GM15510 (cell line): ENCODE measurements around the gene MZT2B.
"Not testable (repeated sequence)": the region's sequence is repeated elsewhere in the genome, so short reads cannot be mapped to it uniquely, and the experiment has no call there.

Experiments used
- POLR2A ChIP-seq: IDR thresholded peaks from 3 replicates; pipeline ENCODE4 v1.6.1; 2011; ENCODE audit warnings: borderline replicate concordance; ENCODE audit not compliant: insufficient read length; ENCODE audit errors: extremely low read depth

Gene MZT2B, protein sequence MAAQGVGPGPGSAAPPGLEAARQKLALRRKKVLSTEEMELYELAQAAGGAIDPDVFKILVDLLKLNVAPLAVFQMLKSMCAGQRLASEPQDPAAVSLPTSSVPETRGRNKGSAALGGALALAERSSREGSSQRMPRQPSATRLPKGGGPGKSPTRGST

DNA sequence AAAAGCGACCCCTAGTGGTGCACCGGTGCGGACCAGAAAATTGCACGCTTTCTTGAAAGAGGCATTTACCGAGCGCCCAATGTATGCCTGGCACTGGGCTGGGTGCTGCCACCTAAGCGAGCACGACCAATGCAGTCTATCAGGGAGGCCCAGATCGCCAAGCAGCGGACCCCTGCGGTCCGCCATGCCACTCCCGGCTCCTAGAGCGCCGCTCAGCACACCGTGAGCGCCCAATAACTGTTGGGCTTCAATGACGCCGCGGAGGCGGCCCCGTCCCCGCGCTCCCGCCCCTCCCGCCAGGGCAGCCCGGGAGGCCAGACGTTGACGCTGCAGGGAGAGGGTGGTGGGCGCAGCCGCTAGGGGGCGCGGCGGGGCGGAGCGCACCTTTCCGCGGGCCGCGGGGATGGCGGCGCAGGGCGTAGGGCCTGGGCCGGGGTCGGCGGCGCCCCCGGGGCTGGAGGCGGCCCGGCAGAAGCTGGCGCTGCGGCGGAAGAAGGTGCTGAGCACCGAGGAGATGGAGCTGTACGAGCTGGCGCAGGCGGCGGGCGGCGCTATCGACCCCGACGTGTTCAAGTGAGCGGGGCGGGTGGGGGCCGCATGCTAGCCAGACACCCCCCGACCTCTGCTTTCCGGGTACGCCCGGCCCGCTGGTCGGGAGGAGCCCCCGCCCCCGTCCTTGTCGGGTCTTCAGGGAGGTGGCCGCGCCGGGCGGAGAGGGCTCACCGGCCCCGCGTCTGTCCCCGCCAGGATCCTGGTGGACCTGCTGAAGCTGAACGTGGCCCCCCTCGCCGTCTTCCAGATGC lies at the start of gene MZT2B:
Gene MZT2B, plus strand, starts transcription at position 383 of the 803 bp plus-strand sequence. Its CDS starts 21 bp downstream, at position 404.
- peak; percentile 68 for TF ChIP-seq POLR2A

DNA sequence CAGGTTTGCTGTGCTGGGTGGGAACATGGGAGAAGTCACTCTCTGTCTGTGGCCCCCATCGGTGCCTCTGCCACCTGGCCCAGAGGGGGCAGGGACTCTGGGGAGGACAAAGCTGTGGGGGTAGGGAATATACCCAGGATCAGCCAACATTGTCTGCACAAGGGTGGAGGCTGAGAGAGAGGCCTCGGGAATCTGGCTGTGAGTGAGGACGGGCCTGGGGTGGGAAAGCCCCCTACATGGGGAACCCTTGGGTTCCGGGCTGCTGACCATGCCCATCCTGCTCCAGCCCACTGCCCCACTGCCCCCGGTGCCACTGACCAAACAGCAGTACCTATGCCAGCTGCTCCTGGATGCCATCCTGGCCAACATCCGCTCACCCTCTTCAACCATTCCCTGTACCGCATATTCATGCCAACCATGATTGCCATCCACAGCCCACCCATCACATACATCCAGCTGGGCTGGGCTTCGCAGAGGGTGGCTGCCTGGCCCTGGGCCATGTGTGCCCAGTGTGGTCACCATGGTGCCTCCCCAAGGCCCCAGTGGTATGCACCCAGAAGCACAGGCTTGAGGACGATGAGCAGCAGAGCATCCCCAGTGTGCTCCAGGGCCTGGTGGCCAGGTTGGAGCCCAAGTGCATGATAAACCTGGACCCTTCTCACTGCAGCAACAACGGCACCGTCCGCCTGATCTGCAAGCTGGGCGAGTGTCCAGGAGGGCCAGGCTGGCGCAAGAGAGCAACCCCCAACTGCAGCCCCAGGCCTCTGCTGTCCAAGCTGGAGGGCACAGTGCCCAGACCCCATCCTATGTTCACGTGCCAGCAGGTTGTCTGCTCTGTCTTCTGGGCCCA lies 46.1 kb upstream of the MZT2B start:
- TF ChIP-seq POLR2A, result no peak

DNA sequence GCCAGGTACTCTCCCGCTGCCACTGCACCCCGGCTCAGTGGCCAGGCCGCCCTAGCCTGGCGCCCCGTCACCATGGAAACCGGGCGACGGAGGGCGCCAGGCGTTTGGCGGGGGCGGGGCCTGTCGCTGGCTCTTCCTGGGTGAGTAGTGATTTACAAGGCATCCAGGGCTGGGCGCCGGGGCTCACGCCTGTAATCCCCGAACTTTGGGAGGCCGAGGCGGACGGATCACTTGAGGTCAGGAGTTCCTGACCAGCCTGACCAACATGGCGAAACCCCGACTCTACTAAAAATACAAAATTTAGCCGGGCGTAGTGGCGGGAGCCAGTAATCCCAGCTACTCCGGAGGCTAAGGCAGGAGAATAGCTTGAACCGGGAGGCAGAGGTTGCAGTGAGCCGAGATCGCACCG lies 37.1 kb upstream of the MZT2B start, which contains the start of gene CCDC74B:
Gene CCDC74B, minus strand, starts transcription at position 107 of the 409 bp plus-strand sequence. CDS start 116 bp downstream, outside the sequence.
- not testable (repeated sequence) for TF ChIP-seq POLR2A

DNA sequence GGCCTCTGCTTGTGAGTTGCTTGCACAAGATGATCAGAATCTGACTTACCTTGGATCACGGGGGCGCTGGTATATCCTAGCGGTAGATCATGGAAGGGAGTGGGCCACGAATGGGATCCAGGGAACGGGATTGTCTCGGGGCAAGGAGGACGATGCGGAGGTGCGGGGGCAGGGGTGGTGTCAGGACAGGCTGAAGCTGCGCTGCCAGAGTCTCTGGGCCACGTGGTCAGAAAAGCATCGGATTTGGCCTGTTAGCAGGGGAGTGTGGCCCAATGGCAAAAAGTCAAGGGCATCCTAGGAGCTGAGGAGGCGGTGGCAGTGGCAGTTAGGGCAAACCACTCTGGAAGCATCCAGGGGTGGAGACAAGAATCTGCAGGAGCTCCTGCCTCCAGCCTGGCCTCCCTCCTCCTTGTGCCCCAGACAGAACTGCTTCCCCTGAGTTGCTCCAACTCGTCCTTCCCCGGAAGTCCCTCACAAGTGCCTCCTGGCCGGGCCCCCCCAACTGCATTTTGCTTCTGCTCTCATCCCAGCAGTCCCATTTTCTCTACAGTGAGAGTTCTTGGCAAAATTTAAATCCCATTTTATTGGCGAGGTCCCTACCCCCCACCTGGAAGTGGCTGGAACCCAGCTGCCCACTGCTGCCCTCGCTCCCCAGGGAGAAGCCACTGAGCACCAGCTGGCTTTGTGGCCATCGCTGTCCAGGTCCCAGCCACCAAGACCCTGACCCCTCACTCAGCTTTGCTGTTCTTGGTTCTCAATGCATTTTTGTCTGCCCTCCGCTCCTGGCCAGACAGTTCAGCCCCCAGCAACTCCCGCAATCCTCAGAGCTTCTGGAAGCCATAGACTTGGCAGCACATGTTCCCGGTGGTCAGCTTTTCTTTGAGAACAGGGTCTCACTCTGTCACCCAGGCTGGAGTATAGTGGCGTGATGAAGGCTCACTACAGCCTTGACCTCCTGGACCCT lies 31.6 kb upstream of the MZT2B start:
- no peak for TF ChIP-seq POLR2A

DNA sequence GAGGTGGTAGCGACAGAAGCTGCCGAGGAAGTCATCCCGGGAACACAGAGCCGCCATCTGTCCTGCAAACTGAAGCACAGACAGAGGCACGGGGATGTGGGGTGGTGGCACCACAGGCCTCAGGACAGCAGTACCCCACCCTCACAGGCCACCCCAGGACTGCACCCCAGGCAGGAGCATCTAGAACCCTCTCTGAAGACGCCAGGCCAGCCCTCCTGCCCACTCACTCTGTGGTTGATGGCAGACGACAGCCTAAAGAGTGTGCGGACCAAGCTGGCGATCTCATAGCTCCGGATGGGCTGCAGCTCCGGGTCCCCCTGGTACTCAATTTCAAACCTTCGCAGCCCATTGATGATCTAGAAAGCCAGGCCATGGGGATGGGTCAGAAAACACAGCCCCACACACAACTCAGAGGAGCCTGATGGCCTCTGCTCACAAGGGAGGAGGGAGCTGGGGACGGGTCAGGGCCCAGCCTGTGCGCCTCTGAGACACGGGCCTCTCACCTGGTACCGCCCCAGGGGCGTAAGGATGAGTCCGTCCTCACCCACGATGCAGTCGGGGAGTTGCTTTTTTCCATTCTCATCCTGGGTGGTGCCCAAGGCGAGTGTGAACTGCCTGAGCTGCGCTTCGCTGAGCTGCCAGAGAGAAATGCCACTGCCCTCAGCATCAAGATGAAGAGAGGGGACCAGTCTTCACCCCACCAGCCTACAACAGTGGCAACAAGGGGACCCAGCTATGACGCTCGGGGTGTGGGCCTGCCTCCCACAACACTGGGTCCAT lies 29.1 kb upstream of the MZT2B start:
- TF ChIP-seq POLR2A, result no peak

DNA sequence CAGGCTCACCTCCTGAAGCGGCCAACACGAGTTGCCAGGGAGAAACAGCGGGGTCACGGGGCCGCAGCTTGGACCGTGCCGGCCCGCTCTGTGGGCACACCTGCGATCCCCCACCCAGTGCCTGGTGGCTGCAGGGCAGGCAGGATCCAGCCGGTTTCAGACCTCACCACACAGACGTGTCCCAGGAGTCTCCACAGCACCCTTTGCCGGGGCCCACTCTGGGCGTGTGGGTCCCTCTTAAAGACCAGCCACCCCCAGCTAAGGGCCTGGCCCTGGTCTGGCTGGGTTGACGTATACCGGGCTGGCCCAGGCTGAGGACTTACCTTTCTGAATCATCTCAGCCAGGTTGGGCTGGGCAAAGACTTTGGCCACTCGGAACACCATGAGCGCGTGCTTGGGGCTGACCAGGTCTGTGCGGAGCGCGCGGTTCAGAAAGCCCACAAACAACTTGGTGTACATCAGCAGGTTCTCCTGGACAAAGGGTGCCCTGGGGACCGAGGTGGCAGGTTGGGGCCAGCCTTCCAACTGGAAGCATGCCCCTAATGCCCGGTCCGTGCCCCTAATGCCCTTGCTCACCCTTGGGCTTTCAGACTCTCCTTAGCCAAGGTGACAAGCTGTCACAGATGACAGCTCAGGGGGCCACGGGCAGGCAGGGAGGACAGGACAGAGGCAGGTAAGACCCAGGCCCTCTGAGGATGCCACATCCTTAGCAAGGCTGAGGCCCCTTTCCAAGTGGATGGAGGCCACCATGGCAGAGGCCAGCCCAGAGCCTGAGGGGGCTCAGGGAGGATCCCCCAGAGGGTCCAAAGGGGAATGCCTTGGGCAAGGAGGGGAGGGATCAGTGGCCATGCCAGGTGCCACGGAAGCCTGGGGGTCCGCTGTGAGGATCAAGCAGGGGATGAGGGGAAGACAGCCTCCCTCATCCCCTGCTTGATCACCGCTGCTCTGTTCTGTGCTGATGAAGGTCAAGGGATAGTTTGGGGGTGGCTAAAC lies 27.0 kb upstream of the MZT2B start:
- TF ChIP-seq POLR2A, result no peak

DNA sequence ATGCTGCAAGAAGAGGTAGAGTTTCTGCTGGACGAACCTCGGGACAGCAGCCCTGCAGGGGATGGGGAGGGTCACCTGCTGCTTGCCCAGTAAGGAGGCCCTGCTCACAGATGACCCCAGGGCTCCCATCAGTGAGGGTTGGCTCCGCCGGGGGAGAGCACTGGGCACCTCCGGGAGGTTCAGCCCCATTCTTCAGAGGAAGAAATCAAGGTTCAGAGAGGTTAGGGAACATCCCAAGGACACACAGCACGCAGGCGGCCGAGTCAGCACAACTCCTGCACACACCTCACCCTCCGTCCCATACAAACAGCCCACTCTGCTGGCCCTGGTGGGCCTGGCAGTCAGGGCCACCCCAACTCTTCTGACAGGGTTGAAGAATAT lies 25.4 kb upstream of the MZT2B start:
- TF ChIP-seq POLR2A, result no peak

DNA sequence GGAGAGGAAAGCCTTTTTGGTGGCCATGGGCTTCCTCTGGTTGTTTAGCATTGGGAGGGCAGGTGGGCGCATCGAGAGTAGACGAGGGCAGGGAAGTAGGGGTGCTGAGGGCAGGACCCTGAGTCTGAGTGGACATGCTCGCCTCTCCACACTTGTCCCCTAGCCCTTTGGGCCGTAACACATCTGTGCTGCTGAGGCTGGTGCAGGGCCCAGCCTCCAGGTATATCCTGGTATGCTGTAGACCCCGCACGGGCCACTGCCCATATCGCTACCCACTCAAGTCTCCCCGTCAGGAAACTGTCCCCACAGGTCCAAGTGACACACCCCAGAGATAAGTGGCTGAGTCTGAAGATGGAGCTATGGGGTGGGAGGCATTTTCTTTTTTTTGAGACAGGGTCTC lies 23.4 kb upstream of the MZT2B start:
- no peak for TF ChIP-seq POLR2A

DNA sequence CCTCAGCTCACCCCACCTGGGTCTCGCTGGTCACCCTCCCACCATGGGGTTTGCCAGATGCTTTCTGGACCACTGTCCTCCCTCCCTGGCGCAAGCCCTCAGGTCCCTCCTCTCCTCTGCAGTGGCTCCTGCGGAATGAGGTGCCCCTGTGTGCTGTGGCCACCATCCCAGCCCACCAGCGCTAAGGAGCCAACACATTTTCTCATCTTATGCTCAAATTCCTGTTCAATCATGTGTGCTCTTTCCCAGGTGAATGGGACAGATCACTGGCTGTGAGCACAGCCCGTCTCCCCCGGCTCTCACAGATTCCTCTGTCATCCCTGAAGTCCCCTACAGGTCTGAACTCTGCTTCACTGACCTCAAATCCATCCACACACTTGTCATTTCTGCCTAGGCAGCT lies 21.9 kb upstream of the MZT2B start:
- TF ChIP-seq POLR2A, result no peak

DNA sequence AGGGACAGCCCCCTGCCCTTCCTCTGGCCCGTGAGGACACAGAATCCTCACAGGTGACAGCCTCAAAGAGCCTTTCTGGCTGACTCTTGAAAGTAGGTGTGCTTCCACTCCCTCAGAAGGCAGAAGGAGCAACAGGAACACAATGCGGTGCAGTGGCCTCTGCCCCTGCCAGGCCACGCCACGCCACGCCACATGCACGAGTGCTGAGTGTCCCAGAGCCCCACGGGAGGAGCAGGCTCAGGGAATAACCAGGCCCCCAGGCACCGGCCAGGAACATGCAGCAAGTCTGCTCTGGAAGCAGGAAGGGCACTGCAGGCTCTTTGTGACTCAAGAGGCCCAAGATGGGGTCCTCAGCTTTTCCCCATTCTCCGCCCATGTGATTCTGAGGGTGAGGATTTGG lies 19.1 kb upstream of the MZT2B start:
- TF ChIP-seq POLR2A, result no peak

DNA sequence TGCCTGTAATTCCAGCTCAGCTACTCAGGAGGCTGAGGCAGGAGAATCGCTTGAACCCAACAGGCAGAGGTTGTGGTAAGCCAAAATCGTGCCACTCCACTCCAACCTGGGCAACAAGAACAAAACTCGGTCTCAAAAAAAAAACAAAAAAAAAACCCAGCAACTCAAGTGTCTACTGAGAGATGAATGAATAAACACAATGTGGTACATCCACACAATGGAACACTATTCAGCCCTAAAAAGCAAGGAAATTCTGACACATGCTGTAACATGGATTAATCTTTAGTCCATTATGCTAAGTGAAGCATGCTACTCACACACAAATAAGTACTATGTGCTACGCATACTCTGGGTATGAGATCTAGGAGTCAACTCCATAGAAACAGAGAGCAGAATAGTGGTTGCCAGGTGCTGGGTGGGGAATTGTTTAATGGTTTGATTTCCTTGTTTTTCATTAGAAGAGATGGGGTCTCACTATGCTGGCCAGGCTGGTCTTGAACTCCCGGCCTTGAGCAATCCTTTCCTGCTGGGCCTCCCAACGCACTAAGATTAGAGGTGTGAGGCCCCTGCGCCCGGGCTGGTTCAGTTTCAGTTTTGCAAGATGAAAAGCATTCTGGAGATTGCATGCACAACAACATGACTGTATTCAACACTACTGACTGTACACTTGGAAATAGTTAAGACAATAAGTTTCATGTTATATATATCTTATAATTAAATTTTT lies 16.6 kb upstream of the MZT2B start:
- TF ChIP-seq POLR2A, result no peak

DNA sequence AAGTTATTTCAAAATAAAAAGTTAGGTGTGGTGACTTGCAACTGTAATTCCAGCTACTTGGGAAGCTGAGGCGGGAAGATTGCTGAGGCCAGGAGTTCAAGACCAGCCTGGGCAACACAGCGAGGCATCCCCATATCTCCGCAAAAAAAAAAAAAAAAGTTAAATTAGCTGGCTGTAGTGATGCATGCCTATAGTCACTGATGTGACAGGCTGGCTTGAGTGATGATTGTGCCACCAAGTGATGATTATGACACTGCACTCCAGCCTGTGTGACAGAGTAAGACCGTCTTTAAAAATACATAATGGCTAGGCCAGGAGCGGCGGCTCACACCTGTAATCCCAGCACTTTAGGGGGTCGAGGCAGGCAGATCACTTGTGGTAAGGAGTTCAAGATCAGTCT lies 12.2 kb upstream of the MZT2B start:
- TF ChIP-seq POLR2A, result no peak

DNA sequence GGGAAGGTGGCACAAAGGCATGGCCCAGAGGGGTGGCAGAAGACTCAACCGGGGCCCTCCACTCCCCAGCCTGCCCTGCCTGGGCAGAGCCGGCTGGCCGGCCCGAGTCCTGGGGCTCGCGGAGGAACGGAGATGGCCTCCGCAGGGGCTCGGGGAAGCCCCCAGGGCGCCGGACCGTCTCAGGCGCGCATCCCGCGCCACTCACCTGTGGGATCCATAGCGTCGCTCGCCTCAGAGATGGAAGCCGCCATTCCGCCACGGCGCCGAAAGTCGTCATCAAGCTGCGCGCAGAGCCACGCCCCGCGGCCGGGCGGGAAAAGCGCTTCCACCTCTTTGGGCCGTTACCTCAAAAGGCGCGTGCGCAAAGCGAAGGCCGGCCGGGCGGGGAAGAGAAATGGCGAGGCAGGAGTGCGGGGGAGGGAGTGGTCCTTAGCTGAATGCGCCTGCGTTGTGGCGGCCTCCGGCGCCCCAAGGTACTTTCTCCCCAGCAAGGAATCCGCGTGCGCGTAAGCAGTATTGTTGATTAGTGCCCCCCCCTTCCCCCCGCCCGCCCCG lies 660 bp upstream of the MZT2B start, which contains the start of gene SMPD4:
Gene SMPD4, minus strand, starts transcription at position 278 of the 555 bp plus-strand sequence. CDS start 5,010 bp downstream, outside the sequence.
- TF ChIP-seq POLR2A, result peak; percentile 61
